Measurements from ENCODE around the gene KCTD20. TPM values are rescaled to one million over a fixed set of nuclear protein-coding genes. Genes with fewer than 3 reads are reported as not detected.

Gene KCTD20
- total and polyA plus RNA-seq, 9 of the 15 experiments (the other 6 are each of a cell fraction or from before 2014, with no cell fraction given) = 28.9 to 160 (median 70.6) TPM

DNA sequence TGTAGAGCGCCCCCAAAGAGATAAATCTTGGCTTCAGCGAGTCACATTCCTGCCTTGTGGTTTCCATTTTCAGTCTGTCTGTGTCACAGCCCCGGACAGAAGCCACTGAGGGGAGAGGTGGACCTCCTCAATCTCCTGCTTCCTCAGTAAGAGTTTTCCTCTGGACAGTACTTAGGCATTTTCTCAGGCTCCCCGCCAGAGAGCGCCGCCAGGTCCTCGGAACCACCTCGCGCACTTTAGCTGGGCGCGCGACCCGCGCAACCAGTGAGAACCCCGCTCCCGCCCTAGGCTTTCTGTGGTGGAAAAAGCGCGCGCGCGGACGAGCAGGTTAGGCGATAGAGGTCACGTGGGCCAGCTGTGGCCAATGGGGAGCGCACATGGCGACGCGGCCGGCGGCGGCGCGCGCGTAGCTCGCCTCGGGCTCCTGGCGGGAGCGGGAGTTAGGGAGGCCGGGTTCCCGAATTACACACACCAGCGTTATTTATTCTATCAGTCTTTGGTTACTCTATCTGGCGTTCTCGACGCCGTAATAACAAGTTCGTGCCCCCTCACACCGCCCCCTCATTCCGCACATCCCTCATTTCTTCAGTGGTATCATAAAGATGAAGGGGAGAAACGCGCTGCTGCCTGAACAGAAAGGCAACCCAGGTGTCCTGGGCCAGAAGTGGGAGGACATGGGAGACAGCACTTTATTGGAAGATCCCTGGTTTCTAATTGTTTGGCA lies 19.5 kb upstream of the KCTD20 start (continued):
- no peak for TF ChIP-seq FUS (optimal IDR thresholded peaks at IDR 0.05; ENCODE audit: low read depth, low read length)
- TF ChIP-seq E2F8 (IDR thresholded peaks at IDR 0.05; ENCODE audit: low read depth, partially characterized antibody) = peak; percentile 90
- peak; percentile 52; the same call in 1 of the 2 replicates for TF ChIP-seq TEAD4 (IDR thresholded peaks at IDR 0.05; ENCODE audit: low read length)
- TF ChIP-seq TEAD4 (CRISPR knock-in tag; IDR thresholded peaks at IDR 0.05; ENCODE audit: borderline replicate concordance) = no peak
- TF ChIP-seq THAP12 (CRISPR knock-in tag; IDR thresholded peaks at IDR 0.05) = 0 out of 2 replicates have a peak, but pooled peaks have one; percentile 60
- 0 out of 2 replicates have a peak, but pooled peaks have one; percentile 64 for TF ChIP-seq ETV5 (CRISPR knock-in tag; IDR thresholded peaks at IDR 0.05; ENCODE audit: low read depth)
- peak; percentile 70; the same call in 1 of the 2 replicates for TF ChIP-seq PML (IDR thresholded peaks at IDR 0.05; ENCODE audit: low read length)
- no peak for TF ChIP-seq SRSF7 (optimal IDR thresholded peaks at IDR 0.05; ENCODE audit: low read depth, low read length)
- TF ChIP-seq ZNF175 (CRISPR knock-in tag; IDR thresholded peaks at IDR 0.05; ENCODE audit: low read depth) = peak; percentile 82; the same call in 1 of the 2 replicates
- TF ChIP-seq, protein P1, sequence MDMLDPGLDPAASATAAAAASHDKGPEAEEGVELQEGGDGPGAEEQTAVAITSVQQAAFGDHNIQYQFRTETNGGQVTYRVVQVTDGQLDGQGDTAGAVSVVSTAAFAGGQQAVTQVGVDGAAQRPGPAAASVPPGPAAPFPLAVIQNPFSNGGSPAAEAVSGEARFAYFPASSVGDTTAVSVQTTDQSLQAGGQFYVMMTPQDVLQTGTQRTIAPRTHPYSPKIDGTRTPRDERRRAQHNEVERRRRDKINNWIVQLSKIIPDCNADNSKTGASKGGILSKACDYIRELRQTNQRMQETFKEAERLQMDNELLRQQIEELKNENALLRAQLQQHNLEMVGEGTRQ (CRISPR knock-in tag; IDR thresholded peaks at IDR 0.05) = peak; percentile 100
- TF ChIP-seq CREB3 (tag; conservative IDR thresholded peaks at IDR 0.05; ENCODE audit: low read depth) = 0 out of 2 replicates have a peak, but pooled peaks have one; percentile 60
- TF ChIP-seq, protein P2, sequence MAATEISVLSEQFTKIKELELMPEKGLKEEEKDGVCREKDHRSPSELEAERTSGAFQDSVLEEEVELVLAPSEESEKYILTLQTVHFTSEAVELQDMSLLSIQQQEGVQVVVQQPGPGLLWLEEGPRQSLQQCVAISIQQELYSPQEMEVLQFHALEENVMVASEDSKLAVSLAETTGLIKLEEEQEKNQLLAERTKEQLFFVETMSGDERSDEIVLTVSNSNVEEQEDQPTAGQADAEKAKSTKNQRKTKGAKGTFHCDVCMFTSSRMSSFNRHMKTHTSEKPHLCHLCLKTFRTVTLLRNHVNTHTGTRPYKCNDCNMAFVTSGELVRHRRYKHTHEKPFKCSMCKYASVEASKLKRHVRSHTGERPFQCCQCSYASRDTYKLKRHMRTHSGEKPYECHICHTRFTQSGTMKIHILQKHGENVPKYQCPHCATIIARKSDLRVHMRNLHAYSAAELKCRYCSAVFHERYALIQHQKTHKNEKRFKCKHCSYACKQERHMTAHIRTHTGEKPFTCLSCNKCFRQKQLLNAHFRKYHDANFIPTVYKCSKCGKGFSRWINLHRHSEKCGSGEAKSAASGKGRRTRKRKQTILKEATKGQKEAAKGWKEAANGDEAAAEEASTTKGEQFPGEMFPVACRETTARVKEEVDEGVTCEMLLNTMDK (IDR thresholded peaks at IDR 0.05; ENCODE audit: borderline replicate concordance, insufficient read depth, low read depth, low read length, poor library complexity, severe bottlenecking) = peak; percentile 37
- TF ChIP-seq BCL6 (CRISPR knock-in tag; IDR thresholded peaks at IDR 0.05) = no peak
- no peak for TF ChIP-seq CEBPG (CRISPR knock-in tag; IDR thresholded peaks at IDR 0.05)
- TF ChIP-seq CEBPG (tag; conservative IDR thresholded peaks at IDR 0.05 in 1 of 2, IDR thresholded peaks at IDR 0.05 in 1 of 2) = no peak
